ENCODE measurements around the gene SPSB1. TPM values are rescaled to one million over a fixed set of nuclear protein-coding genes. Genes with fewer than 3 reads are reported as not detected.
A peak's percentile ranks its signal among the peaks of the same experiment; 100 is the strongest.

SPSB1 gene
- total and polyA plus RNA-seq, 9 donors: 4.4 to 11.2 (median 9.1) TPM

DNA sequence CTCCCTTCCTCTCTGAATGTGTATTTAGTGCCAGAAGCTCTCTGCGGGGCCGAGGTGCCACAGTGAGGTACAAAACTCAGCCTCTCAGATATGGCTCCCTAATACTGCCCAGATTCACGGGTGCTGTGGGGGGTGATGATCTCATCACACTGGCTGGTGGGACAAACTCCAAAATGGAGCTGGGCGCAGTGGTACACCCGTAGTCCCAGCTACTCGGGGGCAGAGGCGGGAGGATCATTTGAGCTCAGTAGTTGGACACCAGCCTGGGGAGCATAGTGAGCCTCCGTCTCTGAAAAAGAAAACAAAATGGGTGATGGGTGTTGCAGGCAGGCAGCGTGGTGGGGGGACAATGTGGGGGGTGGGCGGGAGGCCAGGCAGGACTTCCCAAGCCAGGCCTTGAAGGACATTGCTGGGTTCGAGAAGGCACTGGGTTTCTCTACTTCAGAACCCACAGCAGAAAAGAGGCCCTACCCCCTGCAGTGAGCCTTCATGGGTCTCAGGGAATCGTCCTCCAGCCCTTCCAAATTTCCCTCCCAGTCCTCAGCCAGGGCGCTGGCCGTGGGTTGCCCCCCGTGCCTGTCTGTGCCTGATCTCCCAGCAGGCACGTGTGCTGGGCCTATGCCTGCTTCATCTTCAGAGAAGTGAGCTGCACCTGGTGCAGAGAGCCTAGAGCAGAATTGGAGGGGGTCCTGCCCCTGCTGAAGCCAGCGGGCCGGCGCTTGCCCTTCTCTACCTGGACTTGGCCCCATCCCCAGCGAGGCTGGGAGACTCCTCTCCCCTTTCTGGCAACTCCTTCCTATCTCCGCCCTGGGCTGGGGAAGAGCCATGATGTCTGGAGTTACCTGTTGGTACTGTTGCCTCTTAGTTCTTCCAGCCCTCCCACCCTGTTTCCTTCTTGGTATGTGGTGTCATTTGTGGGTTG, 44.1 kb upstream of the SPSB1 start:
- Histone ChIP-seq H3K27me3 (ENCODE audit: control insufficient read depth, insufficient read depth, low read length) (no peaks in the 10 kb centered on the region), H3K36me3 (ENCODE audit: control insufficient read depth, insufficient read depth, low read length) (peaks cover 49% of the 10 kb centered on the region), H3K9me3 (replicated peaks; ENCODE audit: control insufficient read depth, low read depth, low read length) (no peaks in the 10 kb centered on the region), H3K4me3 (ENCODE audit: low read length) (no peak overlapping the region), H3K4me1 (ENCODE audit: control insufficient read depth, insufficient read depth, low read length) (peaks cover 31% of the 10 kb centered on the region), H3K27ac (ENCODE audit: low read length) (no peak overlapping the region)
- WGBS (ENCODE audit: insufficient coverage): 69% methylated on average over 10 of the region's 21 CpGs
- DNase-seq: no peak

DNA sequence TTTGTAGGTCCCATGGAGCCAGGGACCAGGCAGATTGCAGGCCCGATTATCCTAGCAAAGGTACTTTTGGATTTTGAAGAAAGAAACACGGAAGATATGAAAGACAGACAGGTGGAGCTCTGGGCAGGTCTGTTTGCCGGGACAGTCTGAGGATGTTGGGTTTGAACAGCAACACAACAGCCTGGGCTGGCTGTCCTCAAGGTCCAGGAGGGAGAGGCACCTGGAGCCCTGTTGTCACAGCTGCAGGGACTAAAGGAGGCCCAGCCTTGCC, 43.5 kb upstream of the SPSB1 start:
- Histone ChIP-seq H3K4me1 (ENCODE audit: control insufficient read depth, insufficient read depth, low read length) (peaks cover 33% of the 10 kb centered on the region), H3K27me3 (ENCODE audit: control insufficient read depth, insufficient read depth, low read length) (no peaks in the 10 kb centered on the region), H3K36me3 (ENCODE audit: control insufficient read depth, insufficient read depth, low read length) (peaks cover 49% of the 10 kb centered on the region), H3K27ac (ENCODE audit: low read length) (no peak overlapping the region), H3K9me3 (replicated peaks; ENCODE audit: control insufficient read depth, low read depth, low read length) (no peaks in the 10 kb centered on the region), H3K4me3 (ENCODE audit: low read length) (no peak overlapping the region)
- 78% methylated on average over 3 of the region's 3 CpGs for WGBS (ENCODE audit: insufficient coverage)
- no peak for DNase-seq

DNA sequence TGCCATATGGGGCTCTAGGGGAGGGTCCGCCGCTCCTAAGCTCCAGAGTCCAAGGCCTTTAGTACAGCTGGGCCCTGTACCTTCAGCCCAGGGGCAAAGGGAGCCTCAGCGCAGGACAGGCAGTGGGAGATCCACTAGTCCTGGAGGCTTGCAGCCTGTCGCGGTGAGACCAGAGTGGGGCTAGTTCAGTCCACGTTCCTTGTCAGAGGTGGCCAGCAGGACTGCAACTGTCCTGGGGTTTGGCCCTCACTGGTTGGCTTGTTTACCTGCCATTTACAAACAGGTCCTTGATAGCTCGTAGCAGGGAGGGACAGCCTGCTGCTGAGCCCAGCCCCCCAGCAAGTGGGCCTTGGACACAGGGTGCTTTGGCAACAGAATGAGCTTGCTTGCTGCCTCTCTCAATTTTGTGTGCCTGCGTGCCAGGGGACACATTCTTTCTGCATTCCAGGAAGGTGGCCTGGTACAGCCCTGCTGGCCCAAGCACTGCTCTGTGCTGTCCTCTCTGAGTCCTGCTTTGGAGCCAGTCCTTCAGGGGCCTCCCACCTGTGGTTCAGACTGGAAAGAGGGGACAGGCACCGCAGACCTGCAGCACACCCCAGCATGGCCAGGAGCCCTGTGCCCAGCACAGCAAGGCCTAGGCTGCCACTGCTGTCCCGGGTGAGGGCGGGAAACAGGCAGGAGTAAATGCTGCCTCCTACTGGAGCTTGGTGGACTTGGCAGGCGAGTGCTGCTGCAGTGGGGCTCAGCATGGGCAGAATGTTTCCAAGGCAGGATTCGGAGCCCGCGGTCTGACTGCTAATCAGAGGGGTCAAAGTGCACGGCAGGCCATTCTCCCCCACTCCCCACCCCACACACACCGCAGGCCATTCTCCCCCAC, 42.9 kb upstream of the SPSB1 start:
- WGBS (ENCODE audit: insufficient coverage): 57% methylated on average over 15 of the region's 17 CpGs
- no peak for DNase-seq

DNA sequence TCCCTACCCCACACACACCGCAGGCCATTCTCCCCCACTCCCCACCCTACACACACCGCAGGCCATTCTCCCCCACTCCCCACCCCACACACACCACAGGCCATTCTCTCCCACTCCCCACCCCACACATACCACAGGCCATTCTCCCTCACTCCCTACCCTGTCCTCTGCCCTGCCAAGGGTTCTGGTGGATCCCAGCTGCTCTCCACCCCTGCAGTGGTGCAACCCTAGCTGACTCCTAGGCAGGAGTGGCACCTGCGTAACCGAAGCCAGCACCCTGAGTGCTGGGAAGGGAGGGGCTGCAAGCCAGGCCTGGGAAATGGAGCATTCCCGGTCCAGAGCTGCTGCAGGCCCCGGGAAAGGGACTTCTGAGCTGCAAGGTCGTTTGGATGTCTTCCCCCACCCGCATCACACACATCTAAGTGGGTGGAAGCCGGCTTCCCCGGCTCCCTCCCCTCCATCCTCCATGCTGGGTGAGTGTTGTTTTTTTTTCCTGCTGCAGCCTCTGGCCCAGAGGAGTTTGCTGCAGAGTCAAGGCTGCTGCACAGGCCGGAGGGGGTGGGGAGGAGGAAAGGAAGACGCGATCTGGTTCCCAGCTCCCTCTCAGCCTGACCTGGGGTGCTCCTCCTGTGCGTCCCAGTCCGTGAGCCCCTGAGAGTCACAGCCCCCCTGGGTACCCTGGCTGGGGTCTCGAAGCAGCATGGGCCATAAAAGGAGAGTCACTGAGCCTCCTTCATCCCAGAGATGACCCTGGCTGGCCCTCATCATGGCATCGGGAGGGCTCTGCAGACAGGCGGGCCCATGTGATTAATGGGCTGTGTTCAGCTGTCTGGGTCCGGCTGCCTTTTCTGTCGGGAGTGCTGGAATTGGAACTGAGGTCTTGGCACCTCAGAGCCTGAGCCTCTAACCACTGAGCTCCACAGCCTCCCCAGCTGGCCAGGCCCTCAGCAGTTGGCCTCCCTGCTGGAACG, 42.0 kb upstream of the SPSB1 start:
- Histone ChIP-seq H3K27ac (ENCODE audit: low read length) (peak overlapping the region; percentile 22), H3K9me3 (replicated peaks; ENCODE audit: control insufficient read depth, low read depth, low read length) (no peaks in the 10 kb centered on the region), H3K36me3 (ENCODE audit: control insufficient read depth, insufficient read depth, low read length) (peaks cover 43% of the 10 kb centered on the region), H3K27me3 (ENCODE audit: control insufficient read depth, insufficient read depth, low read length) (no peaks in the 10 kb centered on the region), H3K4me3 (ENCODE audit: low read length) (no peak overlapping the region), H3K4me1 (ENCODE audit: control insufficient read depth, insufficient read depth, low read length) (peaks cover 33% of the 10 kb centered on the region)
- WGBS (ENCODE audit: insufficient coverage): 45% methylated on average over 8 of the region's 21 CpGs
- DNase-seq: no peak

More for the DNA sequence above, 42.9 kb upstream of the SPSB1 start:
- no peak overlapping the region for H3K27ac ChIP-seq (ENCODE audit: low read length)
- no peaks in the 10 kb centered on the region for H3K9me3 ChIP-seq (replicated peaks; ENCODE audit: control insufficient read depth, low read depth, low read length)
- no peaks in the 10 kb centered on the region for H3K27me3 ChIP-seq (ENCODE audit: control insufficient read depth, insufficient read depth, low read length)
- peaks cover 33% of the 10 kb centered on the region for H3K4me1 ChIP-seq (ENCODE audit: control insufficient read depth, insufficient read depth, low read length)
- H3K4me3 ChIP-seq (ENCODE audit: low read length): no peak overlapping the region
- H3K36me3 ChIP-seq (ENCODE audit: control insufficient read depth, insufficient read depth, low read length): peaks cover 49% of the 10 kb centered on the region

DNA sequence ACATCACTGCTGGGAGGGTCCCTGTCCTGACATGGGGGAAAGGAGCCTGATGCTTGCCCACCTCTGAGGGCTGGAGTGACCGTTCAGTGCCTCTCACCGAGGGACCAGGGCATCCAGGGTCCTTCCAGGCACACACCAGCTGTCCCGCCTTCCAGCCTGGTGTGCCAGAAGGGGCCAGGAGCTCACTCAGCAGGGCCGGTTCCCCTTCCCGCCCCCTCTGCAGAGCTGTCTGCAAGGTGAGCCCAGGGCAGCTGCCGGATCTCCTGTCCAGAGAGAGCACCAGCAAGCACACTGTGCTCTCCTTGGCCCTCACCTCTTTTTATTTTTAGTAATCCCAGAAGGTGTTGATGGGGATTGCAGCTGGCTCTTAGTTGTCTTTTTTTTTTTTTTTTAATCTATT, 41.2 kb upstream of the SPSB1 start:
- 19% methylated on average over 5 of the region's 6 CpGs for WGBS (ENCODE audit: insufficient coverage)
- Histone ChIP-seq H3K9me3 (replicated peaks; ENCODE audit: control insufficient read depth, low read depth, low read length) (no peaks in the 10 kb centered on the region), H3K27ac (ENCODE audit: low read length) (peak overlapping the region; percentile 22), H3K27me3 (ENCODE audit: control insufficient read depth, insufficient read depth, low read length) (no peaks in the 10 kb centered on the region), H3K36me3 (ENCODE audit: control insufficient read depth, insufficient read depth, low read length) (peaks cover 41% of the 10 kb centered on the region), H3K4me3 (ENCODE audit: low read length) (no peak overlapping the region), H3K4me1 (ENCODE audit: control insufficient read depth, insufficient read depth, low read length) (peaks cover 33% of the 10 kb centered on the region)
- peak; percentile 55 for DNase-seq

DNA sequence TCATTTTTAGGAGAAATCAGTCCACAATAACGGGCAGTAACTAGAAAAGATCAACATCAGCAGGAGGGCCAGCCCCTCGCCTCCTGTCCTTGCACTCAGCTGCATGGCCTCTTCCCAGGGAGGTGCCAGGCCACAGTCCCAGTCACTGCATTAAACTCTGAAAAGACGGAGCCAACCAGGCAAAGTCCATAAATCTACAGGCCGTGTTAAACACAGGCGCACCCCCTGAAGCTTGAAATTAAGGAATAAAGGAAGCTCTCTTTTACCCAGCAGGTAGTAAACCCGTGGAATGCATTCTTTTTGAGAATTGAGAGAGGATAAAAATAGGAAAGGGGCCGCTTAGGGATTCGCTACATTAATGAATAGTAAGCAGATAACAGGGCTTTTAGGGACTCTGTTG, 39.7 kb upstream of the SPSB1 start:
- H3K9me3 ChIP-seq (replicated peaks; ENCODE audit: control insufficient read depth, low read depth, low read length): no peaks in the 10 kb centered on the region
- H3K27me3 ChIP-seq (ENCODE audit: control insufficient read depth, insufficient read depth, low read length): no peaks in the 10 kb centered on the region
- WGBS (ENCODE audit: insufficient coverage): 40% methylated on average over 1 of the region's 8 CpGs
- no peak overlapping the region for H3K27ac ChIP-seq (ENCODE audit: low read length)
- no peak for DNase-seq
- peaks cover 29% of the 10 kb centered on the region for H3K36me3 ChIP-seq (ENCODE audit: control insufficient read depth, insufficient read depth, low read length)
- H3K4me1 ChIP-seq (ENCODE audit: control insufficient read depth, insufficient read depth, low read length): peaks cover 33% of the 10 kb centered on the region
- H3K4me3 ChIP-seq (ENCODE audit: low read length): no peak overlapping the region

DNA sequence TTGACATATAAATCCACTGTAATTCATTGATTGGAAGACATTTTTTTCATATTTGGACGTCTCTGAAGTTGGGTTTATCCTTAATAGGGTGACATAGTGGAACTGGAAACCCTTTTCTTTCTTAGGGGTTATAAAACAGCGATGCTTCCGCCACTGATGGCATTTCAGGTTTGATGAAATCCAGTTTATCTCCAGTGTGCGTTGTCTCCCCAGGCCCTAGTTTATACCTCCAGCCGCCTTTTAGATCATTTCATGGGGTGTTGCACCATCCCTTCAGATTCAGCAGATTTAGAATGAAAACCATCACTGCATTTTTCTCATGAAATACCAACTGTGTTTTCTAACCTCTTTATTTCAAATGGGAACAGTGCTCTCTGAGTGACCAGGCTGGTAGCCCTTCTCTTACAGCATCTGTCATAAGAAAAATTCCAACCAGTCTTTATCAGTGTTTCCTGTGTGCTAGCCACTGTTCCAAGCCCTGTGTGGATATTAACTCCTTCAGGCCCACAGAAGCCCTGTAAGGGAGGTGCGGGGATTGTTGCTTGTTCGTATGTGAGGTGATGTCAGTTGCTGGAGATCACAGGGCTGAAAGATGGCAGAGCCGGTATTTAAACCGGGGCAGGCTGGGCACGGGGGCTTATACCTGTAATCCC, 39.1 kb upstream of the SPSB1 start:
- H3K4me3 ChIP-seq (ENCODE audit: low read length): no peak overlapping the region
- peaks cover 27% of the 10 kb centered on the region for H3K36me3 ChIP-seq (ENCODE audit: control insufficient read depth, insufficient read depth, low read length)
- no peak for DNase-seq
- 71% methylated on average over 8 of the region's 10 CpGs for whole genome bisulfite sequencing (ENCODE audit: insufficient coverage)
- H3K9me3 ChIP-seq (replicated peaks; ENCODE audit: control insufficient read depth, low read depth, low read length): no peaks in the 10 kb centered on the region
- H3K4me1 ChIP-seq (ENCODE audit: control insufficient read depth, insufficient read depth, low read length): peaks cover 33% of the 10 kb centered on the region
- no peaks in the 10 kb centered on the region for H3K27me3 ChIP-seq (ENCODE audit: control insufficient read depth, insufficient read depth, low read length)
- H3K27ac ChIP-seq (ENCODE audit: low read length): no peak overlapping the region

DNA sequence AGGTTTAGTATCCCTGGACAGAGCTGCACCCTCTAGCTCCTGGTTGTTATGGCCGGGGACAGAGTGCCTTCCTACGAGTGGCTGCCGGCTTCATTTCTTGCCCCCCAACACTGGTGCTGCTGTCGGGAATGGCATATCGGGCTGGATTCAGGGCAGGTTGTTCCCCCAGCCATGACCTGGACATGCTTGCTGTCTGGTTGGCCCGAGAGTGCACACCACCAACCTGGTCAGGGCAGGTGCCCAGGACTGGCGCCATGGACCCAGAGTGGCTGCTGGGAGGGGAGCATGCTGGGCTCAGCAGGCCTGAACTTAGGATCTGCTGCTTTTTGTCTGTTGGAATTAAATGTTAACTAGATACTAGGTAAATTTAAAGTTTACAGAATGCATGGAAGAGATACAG, 36.4 kb upstream of the SPSB1 start:
- no peak for DNase-seq
- no peak overlapping the region for H3K4me3 ChIP-seq (ENCODE audit: low read length)
- H3K9me3 ChIP-seq (replicated peaks; ENCODE audit: control insufficient read depth, low read depth, low read length): no peaks in the 10 kb centered on the region
- no peaks in the 10 kb centered on the region for H3K27me3 ChIP-seq (ENCODE audit: control insufficient read depth, insufficient read depth, low read length)
- H3K36me3 ChIP-seq (ENCODE audit: control insufficient read depth, insufficient read depth, low read length): peaks cover 11% of the 10 kb centered on the region
- WGBS (ENCODE audit: insufficient coverage): 96% methylated on average over 7 of the region's 7 CpGs
- H3K27ac ChIP-seq (ENCODE audit: low read length): no peak overlapping the region
- peaks cover 9% of the 10 kb centered on the region for H3K4me1 ChIP-seq (ENCODE audit: control insufficient read depth, insufficient read depth, low read length)

DNA sequence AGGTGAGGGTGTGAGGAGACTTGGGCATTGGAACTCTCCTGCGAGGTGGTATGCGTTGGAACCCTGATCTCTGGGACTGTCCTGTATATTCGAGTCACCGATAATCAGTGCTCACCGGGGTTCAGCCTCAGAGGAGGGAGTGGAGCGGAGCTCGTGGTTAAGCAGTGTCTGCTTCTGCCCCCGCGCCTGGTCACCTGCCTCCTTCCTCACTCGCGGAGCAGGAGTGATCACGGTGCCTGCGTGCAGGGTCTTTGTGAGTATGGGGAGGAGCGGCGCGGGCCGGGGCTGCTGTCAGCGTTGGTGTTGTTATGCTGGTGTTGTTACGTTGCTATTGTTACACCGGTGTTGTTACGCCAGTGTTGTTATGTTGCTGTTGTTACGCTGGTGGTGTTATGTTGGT, 34.8 kb upstream of the SPSB1 start:
- Histone ChIP-seq H3K9me3 (replicated peaks; ENCODE audit: control insufficient read depth, low read depth, low read length) (no peaks in the 10 kb centered on the region), H3K27me3 (ENCODE audit: control insufficient read depth, insufficient read depth, low read length) (no peaks in the 10 kb centered on the region), H3K4me3 (ENCODE audit: low read length) (no peak overlapping the region), H3K36me3 (ENCODE audit: control insufficient read depth, insufficient read depth, low read length) (peaks cover 22% of the 10 kb centered on the region), H3K4me1 (ENCODE audit: control insufficient read depth, insufficient read depth, low read length) (peaks cover 4% of the 10 kb centered on the region), H3K27ac (ENCODE audit: low read length) (no peak overlapping the region)
- DNase-seq: no peak
- WGBS (ENCODE audit: insufficient coverage): 96% methylated on average over 20 of the region's 22 CpGs
